ENCODE data around the gene SYNE2.

- TF ChIP-seq CTCF (IDR thresholded peaks at IDR 0.05; ENCODE audit: poor library complexity, severe bottlenecking) = no peak
- TF ChIP-seq REST (IDR thresholded peaks at IDR 0.05; ENCODE audit: borderline replicate concordance) = no peak
- TF ChIP-seq TAF1 (IDR thresholded peaks at IDR 0.05; ENCODE audit: low read depth) = no peak
- no peak for TF ChIP-seq EZH2 (IDR thresholded peaks at IDR 0.05; ENCODE audit: borderline replicate concordance, insufficient read depth, low read length, poor library complexity, severe bottlenecking)
- no peak for TF ChIP-seq EP300 (conservative IDR thresholded peaks at IDR 0.05; ENCODE audit: poor library complexity, severe bottlenecking)
- TF ChIP-seq POLR2AphosphoS5 (IDR thresholded peaks at IDR 0.05) = no peak
- TF ChIP-seq MXI1 (conservative IDR thresholded peaks at IDR 0.05; ENCODE audit: poor library complexity, severe bottlenecking) = no peak
- TF ChIP-seq RAD21 (conservative IDR thresholded peaks at IDR 0.05) = no peak
Measured at GRCh38 chr14:64080452-64080851, 227.6 kb downstream of the SYNE2 start.

Measured in neural cell (in vitro differentiated cells).